ENCODE data around the gene TSPAN14. TPM values are rescaled to one million over a fixed set of nuclear protein-coding genes. Genes with fewer than 3 reads are reported as not detected.

The TSPAN14 gene
- total RNA-seq, 2 experiments from 2014 or later, result 167 to 168 TPM

GRCh38 chr10:80581469-80581835 lies 127.3 kb downstream of the TSPAN14 start:
- ChIA-PET POLR2A (no interaction called here), CTCF (interaction anchor here (1.4 kb wide), 1 partner anchor 15 kb away, joined by 3 read pairs; no protein-coding TSS in a partner anchor)
- intact Hi-C loops (cut with DNase I, micrococcal nuclease), result loop anchor here in 1 of 2 experiments (5.0 to 10.0 kb wide), 2 partner anchors 137 to 199 kb away; no protein-coding TSS in a partner anchor
- H3K4me3 Mint-ChIP-seq, result no peak overlapping the region
- Histone ChIP-seq H3K9me3 (ENCODE audit: control insufficient read depth in 1 of 2, insufficient read depth in 1 of 2, low read length in 2 of 2) (no peaks in the 10 kb centered on the region), H3K27me3 (ENCODE audit: control insufficient read depth in 1 of 2, insufficient read depth in 2 of 2, low read length in 2 of 2) (no peaks in the 10 kb centered on the region), H3K27ac (ENCODE audit: low read depth in 1 of 2, low read length in 2 of 2) (no peak overlapping the region), H3K4me3 (ENCODE audit: low read length) (no peak overlapping the region), H3K4me1 (ENCODE audit: insufficient read depth, low read length) (no peaks in the 10 kb centered on the region), H3K36me3 (ENCODE audit: insufficient read depth, low read length) (no peaks in the 10 kb centered on the region)
- no peaks in the 10 kb centered on the region for H3K4me1 Mint-ChIP-seq (ENCODE audit: low read depth)
- no peaks in the 10 kb centered on the region for H3K36me3 Mint-ChIP-seq (ENCODE audit: low read depth)
- ATAC-seq (ENCODE audit: poor library complexity) (no peak), DNase-seq (no peak)
- TF ChIP-seq, protein P1, sequence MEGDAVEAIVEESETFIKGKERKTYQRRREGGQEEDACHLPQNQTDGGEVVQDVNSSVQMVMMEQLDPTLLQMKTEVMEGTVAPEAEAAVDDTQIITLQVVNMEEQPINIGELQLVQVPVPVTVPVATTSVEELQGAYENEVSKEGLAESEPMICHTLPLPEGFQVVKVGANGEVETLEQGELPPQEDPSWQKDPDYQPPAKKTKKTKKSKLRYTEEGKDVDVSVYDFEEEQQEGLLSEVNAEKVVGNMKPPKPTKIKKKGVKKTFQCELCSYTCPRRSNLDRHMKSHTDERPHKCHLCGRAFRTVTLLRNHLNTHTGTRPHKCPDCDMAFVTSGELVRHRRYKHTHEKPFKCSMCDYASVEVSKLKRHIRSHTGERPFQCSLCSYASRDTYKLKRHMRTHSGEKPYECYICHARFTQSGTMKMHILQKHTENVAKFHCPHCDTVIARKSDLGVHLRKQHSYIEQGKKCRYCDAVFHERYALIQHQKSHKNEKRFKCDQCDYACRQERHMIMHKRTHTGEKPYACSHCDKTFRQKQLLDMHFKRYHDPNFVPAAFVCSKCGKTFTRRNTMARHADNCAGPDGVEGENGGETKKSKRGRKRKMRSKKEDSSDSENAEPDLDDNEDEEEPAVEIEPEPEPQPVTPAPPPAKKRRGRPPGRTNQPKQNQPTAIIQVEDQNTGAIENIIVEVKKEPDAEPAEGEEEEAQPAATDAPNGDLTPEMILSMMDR (IDR thresholded peaks at IDR 0.05), result no peak
- H3K27ac Mint-ChIP-seq, result no peak overlapping the region
- H3K27me3 Mint-ChIP-seq, result no peaks in the 10 kb centered on the region
- H3K9me3 Mint-ChIP-seq, result no peaks in the 10 kb centered on the region

DNA sequence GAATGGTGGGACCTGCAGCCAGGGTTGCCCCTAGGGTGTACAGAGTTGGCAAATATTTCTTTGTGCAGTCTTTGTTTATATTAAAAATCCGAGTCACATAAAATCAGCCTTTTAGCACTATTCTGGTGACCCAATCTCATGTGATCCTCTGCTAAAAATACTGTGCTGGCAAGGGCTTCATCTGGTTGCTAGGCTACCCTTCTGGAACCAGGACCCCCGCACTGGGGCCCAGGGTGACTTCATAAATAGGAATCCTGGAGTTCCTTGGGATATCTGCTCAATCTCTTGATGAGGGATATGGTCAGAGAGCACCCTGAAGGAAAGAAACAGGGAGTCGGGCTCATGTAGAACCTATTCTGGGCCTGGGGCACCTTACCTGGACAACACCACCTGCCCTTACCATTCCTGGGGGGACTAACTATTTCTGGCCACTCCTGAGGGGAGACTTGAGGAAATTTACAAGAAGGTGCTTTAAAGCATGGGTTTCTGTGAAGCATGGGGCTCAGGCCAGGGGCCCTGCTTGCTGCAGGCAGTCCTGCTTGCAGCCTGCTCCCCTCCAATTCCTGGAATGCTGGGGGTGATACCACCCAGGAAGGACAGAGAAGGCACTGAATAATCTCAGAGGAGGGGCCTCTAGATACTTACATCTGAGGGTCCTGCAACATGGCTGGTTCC lies 128.3 kb downstream of the TSPAN14 start:
- H3K4me3 ChIP-seq (ENCODE audit: low read length), result no peak overlapping the region
- Mint-ChIP-seq H3K4me1 (ENCODE audit: low read depth) (no peaks in the 10 kb centered on the region), H3K27ac (no peak overlapping the region)

More for the DNA sequence above, 128.3 kb downstream of the TSPAN14 start:
- Mint-ChIP-seq H3K9me3 (no peaks in the 10 kb centered on the region), H3K36me3 (ENCODE audit: low read depth) (no peaks in the 10 kb centered on the region), H3K27me3 (no peaks in the 10 kb centered on the region), H3K4me3 (no peak overlapping the region)
- POLR2A ChIA-PET, result no interaction called here
- no peak overlapping the region for H3K27ac ChIP-seq (ENCODE audit: low read depth in 1 of 2, low read length in 2 of 2)
- ATAC-seq (ENCODE audit: poor library complexity) (no peak), DNase-seq (no peak)
- intact Hi-C loops (cut with DNase I, micrococcal nuclease), result loop anchor here in 1 of 2 experiments (2.0 to 10.0 kb wide), 3 partner anchors 46 to 200 kb away; partner anchors contain the start of gene SH2D4B
- no peaks in the 10 kb centered on the region for H3K27me3 ChIP-seq (ENCODE audit: control insufficient read depth in 1 of 2, insufficient read depth in 2 of 2, low read length in 2 of 2)
- H3K9me3 ChIP-seq (ENCODE audit: control insufficient read depth in 1 of 2, insufficient read depth in 1 of 2, low read length in 2 of 2), result no peaks in the 10 kb centered on the region
- no peaks in the 10 kb centered on the region for H3K36me3 ChIP-seq (ENCODE audit: insufficient read depth, low read length)
- CTCF ChIA-PET, result no interaction called here
- TF ChIP-seq, protein P1 (IDR thresholded peaks at IDR 0.05), result no peak
- no peaks in the 10 kb centered on the region for H3K4me1 ChIP-seq (ENCODE audit: insufficient read depth, low read length)

Other genes starting within 250 kb of the TSPAN14 start
- gene ANXA11, start 248.8 kb upstream of the TSPAN14 start, total RNA-seq, result 100 to 1,000 TPM; 153 to 159 TPM
- gene MAT1A, start 164.7 kb upstream of the TSPAN14 start, total RNA-seq, result not detected
- not detected for gene DYDC1, start 97.6 kb upstream of the TSPAN14 start, total RNA-seq
- gene DYDC2, start 97.5 kb upstream of the TSPAN14 start, total RNA-seq, result not detected
- gene PRXL2A, start 45.8 kb upstream of the TSPAN14 start, total RNA-seq, result 1 to 10 TPM; 3.9 to 4.6 TPM
- gene SH2D4B, start 83.6 kb downstream of the TSPAN14 start, total RNA-seq, result under 1 TPM; 0.16 to 0.31 TPM